ENCODE results near the gene ZNF335.
"Not testable (repeated sequence)": the region's sequence is repeated elsewhere in the genome, so short reads cannot be mapped to it uniquely, and the experiment has no call there.

The ZNF335 gene

DNA sequence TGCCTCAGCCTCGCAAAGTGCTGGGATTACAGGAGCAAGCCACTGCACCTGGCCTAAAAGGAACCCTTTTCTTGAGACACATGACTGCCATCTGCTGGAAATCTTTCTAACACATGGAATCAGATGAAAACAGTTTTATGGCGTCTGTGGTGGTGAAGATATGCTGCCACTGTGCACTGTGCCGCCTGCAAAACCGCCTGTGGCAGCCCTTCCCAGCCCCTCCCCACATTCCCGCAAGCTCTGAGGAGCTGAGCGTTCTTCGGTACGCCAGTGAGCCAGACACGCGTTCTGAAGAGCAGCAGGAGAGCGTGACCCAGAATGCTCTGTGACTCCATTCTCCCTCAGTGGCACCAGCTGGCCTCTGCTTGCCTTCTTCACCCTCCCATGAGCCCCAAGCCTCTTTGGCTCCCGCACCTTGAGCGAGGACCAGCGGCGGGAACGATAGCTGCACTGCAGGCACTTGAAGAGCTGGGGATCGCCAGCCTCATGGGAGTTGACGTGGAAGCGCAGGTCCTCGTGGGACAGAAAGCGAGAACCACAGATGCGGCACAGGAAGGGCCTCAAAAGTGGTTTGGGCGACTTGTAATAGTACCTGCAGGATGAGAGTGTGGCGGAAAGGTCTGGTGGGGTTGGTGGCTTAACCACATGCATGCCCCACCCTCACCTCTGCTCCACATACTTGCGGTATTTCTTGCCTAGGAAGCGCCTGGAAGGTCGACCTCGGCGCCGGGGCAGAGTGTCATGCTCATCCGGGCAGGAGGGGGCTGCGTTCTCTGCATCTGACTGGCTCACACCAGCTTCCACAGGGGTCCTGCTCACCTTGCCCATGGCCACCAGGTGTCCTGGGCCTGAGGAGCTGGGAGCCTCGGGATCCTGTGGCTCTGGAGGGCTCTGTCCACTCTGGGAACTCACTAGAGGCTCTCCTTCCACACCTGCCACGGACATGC, 8.7 kb downstream of the ZNF335 start:
- no peak overlapping the region for H3K4me3 ChIP-seq (replicated peaks; ENCODE audit: low read depth, low read length)
- peak; percentile 60 for DNase-seq (ENCODE audit: low read depth)
- peak; percentile 35 for TF ChIP-seq CTCF (IDR thresholded peaks at IDR 0.05; ENCODE audit: low read length, missing control alignments)

- no peak for DNase-seq (ENCODE audit: low read depth)
- H3K4me3 ChIP-seq (replicated peaks; ENCODE audit: low read depth, low read length): no peak overlapping the region
- no peak for TF ChIP-seq CTCF (IDR thresholded peaks at IDR 0.05; ENCODE audit: low read length, missing control alignments)
These were observed 9.8 kb downstream of the ZNF335 start for GRCh38 chr20:45962031-45962755.

- DNase-seq (ENCODE audit: low read depth): no peak
- H3K4me3 ChIP-seq (replicated peaks; ENCODE audit: low read depth, low read length): no peak overlapping the region
- TF ChIP-seq CTCF (IDR thresholded peaks at IDR 0.05; ENCODE audit: low read length, missing control alignments): no peak
These were observed 11.9 kb downstream of the ZNF335 start for GRCh38 chr20:45959956-45960630.

DNA sequence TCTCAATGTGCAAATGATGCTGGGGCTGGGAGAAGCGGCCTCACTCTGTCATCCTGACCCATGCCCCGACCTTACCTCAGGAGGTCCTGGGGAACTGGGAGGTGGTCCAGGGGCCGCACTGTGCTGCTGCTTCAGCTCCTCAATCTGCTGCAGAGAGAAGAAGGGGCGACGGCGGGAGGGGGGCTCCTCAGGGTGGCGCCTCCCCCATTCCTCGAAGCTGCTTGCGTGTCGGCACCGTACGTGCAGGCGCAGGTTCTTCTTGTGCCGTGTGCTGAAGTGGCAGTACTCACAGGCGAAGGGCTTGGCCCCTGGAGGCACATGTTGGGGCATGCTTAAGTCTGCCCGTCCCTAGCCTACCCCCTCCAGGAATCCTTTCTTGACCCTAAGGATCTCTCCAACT, 12.9 kb downstream of the ZNF335 start:
- no peak for TF ChIP-seq CTCF (IDR thresholded peaks at IDR 0.05; ENCODE audit: low read length, missing control alignments)
- no peak overlapping the region for H3K4me3 ChIP-seq (replicated peaks; ENCODE audit: low read depth, low read length)
- no peak for DNase-seq (ENCODE audit: low read depth)

DNA sequence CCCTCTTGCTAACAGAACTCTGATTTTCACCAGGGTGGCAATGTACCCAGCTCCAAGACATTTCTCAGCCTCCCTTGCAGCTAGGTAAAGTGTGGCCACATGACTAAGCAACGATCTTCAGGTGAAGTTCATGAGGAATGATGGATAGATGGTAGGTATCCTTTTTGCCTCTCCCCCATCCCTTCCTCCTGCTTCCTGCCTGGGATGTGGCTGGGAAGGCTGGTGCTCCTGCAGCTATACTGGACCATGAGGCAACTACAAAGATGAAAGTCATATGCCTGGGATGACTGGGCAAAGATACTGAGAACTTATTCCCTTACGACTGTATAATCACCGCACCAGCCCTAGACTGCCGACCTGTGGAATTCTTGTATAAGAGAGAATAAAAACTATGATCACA, 13.4 kb downstream of the ZNF335 start:
- TF ChIP-seq CTCF (IDR thresholded peaks at IDR 0.05; ENCODE audit: low read length, missing control alignments): no peak
- DNase-seq (ENCODE audit: low read depth): no peak
- H3K4me3 ChIP-seq (replicated peaks; ENCODE audit: low read depth, low read length): no peak overlapping the region

DNA sequence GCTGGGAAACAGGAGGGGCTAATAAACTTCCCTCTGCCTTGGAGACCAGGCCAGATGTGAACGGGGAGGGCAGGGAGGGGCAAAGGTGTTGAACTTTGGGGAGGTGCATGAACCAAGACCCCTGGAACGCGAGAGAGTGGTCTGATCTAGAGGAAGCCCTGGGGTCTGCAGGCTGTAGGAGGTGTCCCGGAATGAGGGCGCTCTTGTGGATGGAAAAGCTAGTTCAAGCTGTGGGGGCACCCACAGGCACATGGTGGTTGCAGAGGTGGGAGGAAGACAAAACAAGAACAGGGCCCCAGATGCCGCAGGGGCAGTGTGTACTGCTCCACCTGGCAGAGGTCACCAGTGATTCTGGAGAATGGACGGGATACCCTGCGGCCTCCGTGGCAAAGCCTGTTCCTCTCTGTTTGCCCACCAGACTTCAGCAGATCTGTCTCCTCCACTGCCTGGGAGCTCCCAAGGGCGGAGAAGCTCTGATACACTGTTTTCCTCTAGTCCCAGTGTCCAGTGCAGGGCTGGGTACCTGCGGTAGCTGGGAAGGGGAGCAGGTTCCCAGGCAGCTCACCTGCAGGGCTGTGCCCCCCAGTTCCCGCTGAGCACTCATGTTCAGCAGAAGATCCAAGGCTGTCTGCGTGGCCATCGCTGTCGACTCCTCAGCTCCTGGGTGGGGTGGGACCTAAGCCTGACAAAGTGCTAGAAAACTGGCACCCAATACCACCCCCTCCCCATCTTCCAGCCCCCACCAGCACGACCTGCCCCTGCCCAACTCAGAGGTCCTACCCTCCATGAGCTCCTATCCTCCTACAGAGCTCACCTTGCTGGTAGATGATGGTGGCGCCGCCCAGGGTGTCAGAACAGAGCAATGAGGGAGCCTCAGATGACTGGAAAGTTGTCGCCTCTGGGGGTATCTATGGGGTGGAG, 14.7 kb downstream of the ZNF335 start:
- H3K4me3 ChIP-seq (replicated peaks; ENCODE audit: low read depth, low read length): no peak overlapping the region
- TF ChIP-seq CTCF (IDR thresholded peaks at IDR 0.05; ENCODE audit: low read length, missing control alignments): no peak
- DNase-seq (ENCODE audit: low read depth): no peak

DNA sequence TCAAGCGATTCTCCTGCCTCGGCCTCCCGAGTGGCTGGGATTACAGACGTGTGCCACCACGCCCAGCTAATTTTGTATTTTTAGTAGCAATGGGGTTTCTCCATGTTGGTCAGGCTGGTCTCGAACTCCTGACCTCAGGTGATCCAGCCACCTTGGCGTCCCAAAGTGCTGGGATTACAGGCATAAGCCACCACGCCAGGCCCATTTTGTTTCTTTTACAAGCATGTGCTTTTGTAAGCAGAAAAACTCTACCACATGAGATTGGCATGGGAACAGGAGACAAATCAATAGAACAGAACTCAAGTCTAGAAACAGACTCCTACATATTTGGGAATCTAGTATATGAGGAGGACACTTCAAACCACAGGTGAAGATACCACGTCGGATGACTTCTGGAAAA, 15.7 kb downstream of the ZNF335 start:
- DNase-seq (ENCODE audit: low read depth); H3K4me3 ChIP-seq (replicated peaks; ENCODE audit: low read depth, low read length): not testable (repeated sequence)

Data from fibroblast of pulmonary artery (primary cell).